HL-60 (cell line): Measurements from ENCODE around the gene CCDC92B.

Experiments used
- POLR2AphosphoS5 ChIP-seq: IDR thresholded peaks from 2 replicates; pipeline ENCODE4 v1.6.1; 2012; ENCODE audit warnings: low read depth
- TF ChIP-seq, protein P1 (sequence below): IDR thresholded peaks from one replicate; pipeline ENCODE4 v1.5.1; 2011; ENCODE audit warnings: low read length, control low read depth, inconsistent platforms; ENCODE audit not compliant: insufficient read depth
- TF ChIP-seq, protein P2 (sequence below): IDR thresholded peaks from 2 replicates; pipeline ENCODE4 v1.6.1; 2012; ENCODE audit warnings: low read depth; ENCODE audit not compliant: insufficient replicate concordance

DNA sequence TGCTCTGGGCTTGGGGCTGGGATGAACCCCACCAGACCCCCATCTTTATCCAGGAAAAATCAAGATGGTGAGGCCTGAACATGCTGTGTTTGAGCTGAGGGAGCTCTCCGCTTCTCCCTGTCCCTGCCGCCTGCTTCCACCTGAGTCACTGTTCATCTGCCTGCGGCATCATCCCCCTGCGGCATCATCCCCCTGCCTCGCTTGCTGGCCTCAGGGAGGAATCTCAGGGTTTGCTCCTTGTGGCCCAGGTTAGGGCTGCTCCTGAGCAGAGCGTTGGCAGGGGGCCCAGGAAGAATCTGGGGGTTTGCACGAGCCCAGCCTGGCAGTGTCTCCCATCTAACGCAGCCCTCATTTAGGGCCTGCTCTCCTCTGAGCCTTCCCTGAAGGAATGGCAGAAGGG is 35.4 kb upstream of the CCDC92B start:
- TF ChIP-seq, protein P1, sequence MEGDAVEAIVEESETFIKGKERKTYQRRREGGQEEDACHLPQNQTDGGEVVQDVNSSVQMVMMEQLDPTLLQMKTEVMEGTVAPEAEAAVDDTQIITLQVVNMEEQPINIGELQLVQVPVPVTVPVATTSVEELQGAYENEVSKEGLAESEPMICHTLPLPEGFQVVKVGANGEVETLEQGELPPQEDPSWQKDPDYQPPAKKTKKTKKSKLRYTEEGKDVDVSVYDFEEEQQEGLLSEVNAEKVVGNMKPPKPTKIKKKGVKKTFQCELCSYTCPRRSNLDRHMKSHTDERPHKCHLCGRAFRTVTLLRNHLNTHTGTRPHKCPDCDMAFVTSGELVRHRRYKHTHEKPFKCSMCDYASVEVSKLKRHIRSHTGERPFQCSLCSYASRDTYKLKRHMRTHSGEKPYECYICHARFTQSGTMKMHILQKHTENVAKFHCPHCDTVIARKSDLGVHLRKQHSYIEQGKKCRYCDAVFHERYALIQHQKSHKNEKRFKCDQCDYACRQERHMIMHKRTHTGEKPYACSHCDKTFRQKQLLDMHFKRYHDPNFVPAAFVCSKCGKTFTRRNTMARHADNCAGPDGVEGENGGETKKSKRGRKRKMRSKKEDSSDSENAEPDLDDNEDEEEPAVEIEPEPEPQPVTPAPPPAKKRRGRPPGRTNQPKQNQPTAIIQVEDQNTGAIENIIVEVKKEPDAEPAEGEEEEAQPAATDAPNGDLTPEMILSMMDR = no peak
- no peak for TF ChIP-seq POLR2AphosphoS5
- TF ChIP-seq, protein P2, sequence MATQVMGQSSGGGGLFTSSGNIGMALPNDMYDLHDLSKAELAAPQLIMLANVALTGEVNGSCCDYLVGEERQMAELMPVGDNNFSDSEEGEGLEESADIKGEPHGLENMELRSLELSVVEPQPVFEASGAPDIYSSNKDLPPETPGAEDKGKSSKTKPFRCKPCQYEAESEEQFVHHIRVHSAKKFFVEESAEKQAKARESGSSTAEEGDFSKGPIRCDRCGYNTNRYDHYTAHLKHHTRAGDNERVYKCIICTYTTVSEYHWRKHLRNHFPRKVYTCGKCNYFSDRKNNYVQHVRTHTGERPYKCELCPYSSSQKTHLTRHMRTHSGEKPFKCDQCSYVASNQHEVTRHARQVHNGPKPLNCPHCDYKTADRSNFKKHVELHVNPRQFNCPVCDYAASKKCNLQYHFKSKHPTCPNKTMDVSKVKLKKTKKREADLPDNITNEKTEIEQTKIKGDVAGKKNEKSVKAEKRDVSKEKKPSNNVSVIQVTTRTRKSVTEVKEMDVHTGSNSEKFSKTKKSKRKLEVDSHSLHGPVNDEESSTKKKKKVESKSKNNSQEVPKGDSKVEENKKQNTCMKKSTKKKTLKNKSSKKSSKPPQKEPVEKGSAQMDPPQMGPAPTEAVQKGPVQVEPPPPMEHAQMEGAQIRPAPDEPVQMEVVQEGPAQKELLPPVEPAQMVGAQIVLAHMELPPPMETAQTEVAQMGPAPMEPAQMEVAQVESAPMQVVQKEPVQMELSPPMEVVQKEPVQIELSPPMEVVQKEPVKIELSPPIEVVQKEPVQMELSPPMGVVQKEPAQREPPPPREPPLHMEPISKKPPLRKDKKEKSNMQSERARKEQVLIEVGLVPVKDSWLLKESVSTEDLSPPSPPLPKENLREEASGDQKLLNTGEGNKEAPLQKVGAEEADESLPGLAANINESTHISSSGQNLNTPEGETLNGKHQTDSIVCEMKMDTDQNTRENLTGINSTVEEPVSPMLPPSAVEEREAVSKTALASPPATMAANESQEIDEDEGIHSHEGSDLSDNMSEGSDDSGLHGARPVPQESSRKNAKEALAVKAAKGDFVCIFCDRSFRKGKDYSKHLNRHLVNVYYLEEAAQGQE = no peak
